Sigmoid colon (tissue), 7 donors: ENCODE measurements around the gene GMDS. TPM values are rescaled to one million over a fixed set of nuclear protein-coding genes. Genes with fewer than 3 reads are reported as not detected.
A peak's percentile ranks its signal among the peaks of the same experiment; 100 is the strongest.

Experiments
- DNase-seq: peaks from one replicate; pipeline ENCODE4 v3.0.0-alpha.2; 2019
- H3K27ac ChIP-seq, 4 donors: fragments of 200-600 bp; sonication (generic); one replicate each; pipeline ENCODE4 v1.5.1; 2016 to 2019; ENCODE audit warnings: mild to moderate bottlenecking in 1 of 4
- H3K27me3 ChIP-seq, 3 donors: fragments of 200-600 bp; sonication (generic); one replicate each; pipeline ENCODE4 v1.5.1; 2019; ENCODE audit warnings: mild to moderate bottlenecking in 1 of 3
- H3K36me3 ChIP-seq, 4 donors: fragments of 200-600 bp; sonication (generic); one replicate each; pipeline ENCODE4 v1.5.1; 2016 to 2019
- H3K4me1 ChIP-seq, 4 donors: fragments of 200-600 bp; sonication (generic); one replicate each; pipeline ENCODE4 v1.5.1; 2017 to 2019
- H3K4me3 ChIP-seq, 4 donors: fragments of 200-600 bp; sonication (generic); one replicate each; pipeline ENCODE4 v1.5.1; 2017 to 2019; ENCODE audit warnings: mild to moderate bottlenecking in 2 of 4, moderate library complexity in 1 of 4
- H3K9me3 ChIP-seq, 4 donors: fragments of 200-600 bp in 3 of 4; sonication (generic) in 3 of 4; one replicate each; pipeline versions ENCODE4 v1.5.1 to v1.6.1; 2013 to 2019
- EP300 ChIP-seq, 4 donors: sonication (generic); formaldehyde crosslinking; IDR thresholded peaks; one replicate each; pipeline ENCODE4 v1.6.1; 2017; ENCODE audit warnings: antibody characterized with exemption in 4 of 4
- POLR2A ChIP-seq, 2 donors: fragments of 450-650 bp; IDR thresholded peaks; one replicate each; pipeline ENCODE4 v1.6.1; 2016; ENCODE audit warnings: antibody characterized with exemption in 2 of 2, mild to moderate bottlenecking in 2 of 2, moderate library complexity in 2 of 2
- POLR2AphosphoS5 ChIP-seq, 4 donors: sonication (generic); formaldehyde crosslinking; IDR thresholded peaks; one replicate each; pipeline ENCODE4 v1.6.1; 2017; ENCODE audit warnings: antibody characterized with exemption in 4 of 4
- WGBS, 2 donors: extraction: QIAGEN DNeasy Blood & Tissue Kit; methylation state at CpG; one replicate each; pipeline ENCODE4 v1.1.7; 2013; 5-methylcytosine and 5-hydroxymethylcytosine counted together
- intact Hi-C: fragments of 100-400 bp; cut with DNase I; formaldehyde crosslinking; loops from one replicate; pipeline ENCODE4 v1.15.1; 2023
- polyA plus RNA-seq, 3 donors: library from polyadenylated mRNA; stranded (reverse); fragments of 200-250 nt; gene quantifications; one replicate each; pipeline ENCODE4 v1.2.3, GENCODE V29; 2013
- total RNA-seq, 4 donors: library from RNA; depleted of rRNA; stranded (reverse); fragments of >200 nt; gene quantifications; one replicate each; pipeline ENCODE4 v1.1.0, GENCODE V29; 2016
- TF ChIP-seq, protein P1 (sequence below), 4 experiments: fragments of 450-650 bp in 3 of 4; fragments of 200-600 bp in 1 of 4; IDR thresholded peaks; one replicate each; pipeline ENCODE4 v1.5.1; 2016 to 2019; ENCODE audit warnings: antibody characterized with exemption in 4 of 4, mild to moderate bottlenecking in 3 of 4, moderate library complexity in 2 of 4
- donor health status: healthy with polysubstance abuse.
- donor health status: Bipolar disorder and iron deficiency.
- donor health status: healthy.

GMDS gene
- total and polyA plus RNA-seq, 7 donors: 3.1 to 173 (median 9.4) TPM

DNA sequence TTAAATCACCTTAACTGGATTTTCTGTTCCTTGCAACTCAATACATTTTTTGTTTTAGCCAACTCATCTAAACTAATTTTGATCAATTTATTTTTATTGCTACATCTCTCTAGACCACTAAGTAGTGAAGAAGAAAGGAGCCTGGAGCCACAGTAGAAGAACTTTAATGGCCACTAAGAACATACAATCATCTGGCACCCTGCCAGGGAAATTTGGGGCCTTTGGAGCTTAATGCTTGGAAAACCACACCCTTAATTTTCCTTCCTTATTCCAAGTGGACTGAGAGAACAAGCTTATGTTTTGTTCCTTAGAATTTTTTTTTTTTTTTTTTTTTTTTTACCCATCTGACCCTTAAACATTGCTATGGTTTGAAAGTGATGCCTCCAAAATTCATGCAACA lies 12.0 kb upstream of the GMDS start:
- intact Hi-C loops: no loop called here
- H3K4me1 ChIP-seq: no peaks in the 10 kb centered on the region
- TF ChIP-seq EP300 (IDR thresholded peaks at IDR 0.05): no peak
- TF ChIP-seq POLR2A (IDR thresholded peaks at IDR 0.05): no peak
- TF ChIP-seq, protein P1, sequence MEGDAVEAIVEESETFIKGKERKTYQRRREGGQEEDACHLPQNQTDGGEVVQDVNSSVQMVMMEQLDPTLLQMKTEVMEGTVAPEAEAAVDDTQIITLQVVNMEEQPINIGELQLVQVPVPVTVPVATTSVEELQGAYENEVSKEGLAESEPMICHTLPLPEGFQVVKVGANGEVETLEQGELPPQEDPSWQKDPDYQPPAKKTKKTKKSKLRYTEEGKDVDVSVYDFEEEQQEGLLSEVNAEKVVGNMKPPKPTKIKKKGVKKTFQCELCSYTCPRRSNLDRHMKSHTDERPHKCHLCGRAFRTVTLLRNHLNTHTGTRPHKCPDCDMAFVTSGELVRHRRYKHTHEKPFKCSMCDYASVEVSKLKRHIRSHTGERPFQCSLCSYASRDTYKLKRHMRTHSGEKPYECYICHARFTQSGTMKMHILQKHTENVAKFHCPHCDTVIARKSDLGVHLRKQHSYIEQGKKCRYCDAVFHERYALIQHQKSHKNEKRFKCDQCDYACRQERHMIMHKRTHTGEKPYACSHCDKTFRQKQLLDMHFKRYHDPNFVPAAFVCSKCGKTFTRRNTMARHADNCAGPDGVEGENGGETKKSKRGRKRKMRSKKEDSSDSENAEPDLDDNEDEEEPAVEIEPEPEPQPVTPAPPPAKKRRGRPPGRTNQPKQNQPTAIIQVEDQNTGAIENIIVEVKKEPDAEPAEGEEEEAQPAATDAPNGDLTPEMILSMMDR (IDR thresholded peaks at IDR 0.05): no peak
- no peak for TF ChIP-seq POLR2AphosphoS5 (IDR thresholded peaks at IDR 0.05)
- H3K27ac ChIP-seq: no peak overlapping the region
- H3K9me3 ChIP-seq: no peaks in the 10 kb centered on the region
- DNase-seq: no peak
- no peak overlapping the region for H3K4me3 ChIP-seq
- peaks cover 0 to 10% (median 4%) of the 10 kb centered on the region in 4 donors for H3K36me3 ChIP-seq
- H3K27me3 ChIP-seq: no peaks in the 10 kb centered on the region

DNA sequence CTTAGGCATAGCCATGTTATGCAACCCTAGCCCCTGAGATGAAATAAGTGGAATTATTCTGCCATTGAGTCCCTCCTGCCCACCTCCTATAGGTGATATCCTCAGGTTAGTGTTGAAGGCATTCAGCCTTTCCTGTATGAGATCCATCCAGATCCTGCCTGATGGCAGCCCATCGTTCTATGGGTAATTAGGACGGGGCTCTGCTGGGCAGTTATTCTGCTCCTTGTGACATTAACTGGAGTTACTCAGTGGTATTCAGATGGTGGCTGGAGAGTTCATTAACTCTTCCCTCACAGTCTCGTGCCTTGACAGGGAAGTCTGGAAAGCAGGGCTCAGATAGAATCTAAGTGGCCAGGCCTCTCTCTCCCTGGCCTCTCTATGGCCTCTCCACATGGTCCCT lies 9.3 kb upstream of the GMDS start:
- H3K27ac ChIP-seq: no peak overlapping the region
- DNase-seq: no peak
- H3K9me3 ChIP-seq: no peaks in the 10 kb centered on the region
- 93 to 97% methylated on average over 3 of the region's 3 CpGs for WGBS, 2 donors
- peaks cover 0 to 20% (median 4%) of the 10 kb centered on the region in 4 donors for H3K36me3 ChIP-seq
- no peaks in the 10 kb centered on the region for H3K4me1 ChIP-seq
- intact Hi-C loops: no loop called here
- TF ChIP-seq EP300 (IDR thresholded peaks at IDR 0.05) (no peak), POLR2AphosphoS5 (IDR thresholded peaks at IDR 0.05) (no peak)
- no peak overlapping the region for H3K4me3 ChIP-seq
- H3K27me3 ChIP-seq: no peaks in the 10 kb centered on the region

DNA sequence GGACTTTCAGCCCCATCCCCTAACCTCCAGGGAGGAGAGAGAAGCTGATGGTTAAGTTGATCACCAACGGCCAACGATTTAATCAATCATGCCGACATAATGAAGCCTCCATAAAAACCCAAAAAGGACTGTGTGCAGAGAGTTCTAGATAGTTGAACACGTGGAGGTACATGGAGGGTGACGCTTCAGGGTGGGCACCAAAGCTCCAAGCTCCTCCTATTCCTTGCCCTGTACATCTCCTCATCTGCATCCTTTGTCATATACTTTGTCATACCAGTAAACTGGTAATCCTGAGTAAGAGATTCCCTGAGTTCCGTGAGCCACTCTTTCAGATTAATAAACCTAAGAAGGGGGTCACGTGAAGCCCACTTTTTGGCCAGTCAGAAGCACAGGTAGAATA lies 3.7 kb upstream of the GMDS start:
- Histone ChIP-seq H3K4me3 (no peak overlapping the region), H3K36me3 (peaks cover 0 to 29% (median 0%) of the 10 kb centered on the region in 4 donors), H3K27me3 (no peaks in the 10 kb centered on the region), H3K27ac (no peak overlapping the region), H3K9me3 (no peaks in the 10 kb centered on the region), H3K4me1 (peaks cover 0 to 16% (median 11%) of the 10 kb centered on the region in 4 donors)
- 96 to 97% methylated on average over 7 of the region's 7 CpGs for WGBS, 2 donors
- no peak for DNase-seq
- intact Hi-C loops: loop anchor here (5.0 kb wide), 3 partner anchors 128 to 642 kb away; partner anchors contain the start of gene FOXC1
- TF ChIP-seq POLR2A (IDR thresholded peaks at IDR 0.05) (no peak), EP300 (IDR thresholded peaks at IDR 0.05) (no peak), POLR2AphosphoS5 (IDR thresholded peaks at IDR 0.05) (no peak)
- TF ChIP-seq, protein P1 (IDR thresholded peaks at IDR 0.05): no peak

DNA sequence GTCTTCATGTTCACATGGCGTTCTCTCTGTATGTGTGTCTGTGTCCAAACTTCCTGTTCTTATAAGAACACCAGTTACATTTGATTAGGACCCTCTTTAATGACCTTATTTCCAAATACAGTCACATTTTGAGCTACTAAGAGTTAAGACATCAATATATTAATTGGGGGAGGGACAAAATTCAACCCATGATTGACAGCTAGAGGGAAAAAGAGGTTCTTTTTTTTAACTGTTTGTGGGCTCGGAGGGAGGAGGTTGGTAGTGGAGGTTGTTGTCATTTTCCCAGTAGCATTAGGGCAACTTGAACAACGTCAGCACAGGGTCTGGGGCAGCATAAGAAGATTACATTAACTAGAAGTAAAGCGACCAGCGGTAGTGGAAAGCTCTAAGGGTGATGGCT lies 2.3 kb upstream of the GMDS start:
- peaks cover 0 to 23% (median 0%) of the 10 kb centered on the region in 4 donors for H3K36me3 ChIP-seq
- H3K4me3 ChIP-seq: no peak overlapping the region
- no peaks in the 10 kb centered on the region for H3K9me3 ChIP-seq
- intact Hi-C loops: loop anchor here (5.0 kb wide), 3 partner anchors 130 to 640 kb away; partner anchors contain the start of gene FOXC1
- WGBS, 2 donors: 92 to 93% methylated on average over 5 of the region's 5 CpGs
- peaks cover 0 to 16% (median 11%) of the 10 kb centered on the region in 4 donors for H3K4me1 ChIP-seq
- H3K27ac ChIP-seq: no peak overlapping the region
- no peak for DNase-seq
- TF ChIP-seq EP300 (IDR thresholded peaks at IDR 0.05): no peak
- TF ChIP-seq POLR2AphosphoS5 (IDR thresholded peaks at IDR 0.05): no peak
- TF ChIP-seq, protein P1 (IDR thresholded peaks at IDR 0.05): no peak
- no peak for TF ChIP-seq POLR2A (IDR thresholded peaks at IDR 0.05)
- no peaks in the 10 kb centered on the region for H3K27me3 ChIP-seq

DNA sequence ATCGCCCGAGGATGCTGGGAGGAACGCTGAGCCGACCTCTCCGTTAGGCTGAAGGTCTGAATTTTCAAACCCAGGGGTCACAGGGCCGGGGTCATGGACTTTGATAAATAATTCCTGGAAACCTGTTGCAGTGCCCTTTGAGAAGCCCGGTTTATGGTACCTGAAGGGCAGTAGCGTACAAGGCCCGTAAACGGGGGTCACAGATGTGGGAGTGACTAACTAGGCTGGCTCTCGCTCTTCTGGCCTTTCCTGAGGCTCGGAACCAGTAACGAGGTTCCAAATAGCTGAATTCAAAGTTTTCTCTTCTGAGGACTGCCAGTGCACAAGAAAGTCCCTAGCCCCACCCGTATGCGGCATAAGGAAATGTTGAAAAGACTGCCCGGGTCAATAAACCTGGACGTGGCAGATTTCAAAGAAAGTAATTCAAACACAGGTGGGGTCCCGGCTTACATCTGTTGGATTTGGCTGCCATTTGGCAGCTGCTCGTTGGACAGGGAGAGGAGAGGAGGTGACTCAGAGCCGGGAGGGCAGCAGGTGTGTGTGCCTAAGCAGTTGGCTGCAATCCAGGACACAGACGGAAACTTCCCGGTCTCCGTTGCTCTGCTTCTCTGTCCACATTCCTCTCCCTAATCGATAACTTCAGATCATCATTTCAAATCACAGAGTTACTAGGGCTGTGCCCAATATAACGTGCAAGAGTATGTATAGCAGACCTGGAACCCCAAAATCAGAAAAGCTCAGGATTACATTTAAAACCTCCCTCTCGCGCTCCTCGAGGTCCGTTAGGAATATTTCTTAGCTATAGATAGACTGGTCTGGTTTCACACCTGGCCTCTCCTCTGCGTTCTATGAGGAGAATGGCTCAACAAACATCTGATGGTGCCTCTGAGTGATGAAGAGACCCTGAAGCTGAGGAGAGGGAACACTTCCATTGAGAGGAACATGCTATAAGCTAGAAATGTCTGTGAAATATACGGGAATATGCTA lies 765 bp upstream of the GMDS start:
- intact Hi-C loops: loop anchor here (2.0 to 5.0 kb wide), 4 partner anchors 131 to 639 kb away; partner anchors contain the start of genes FOXC1 and WRNIP1
- WGBS, 2 donors: 6 to 15% methylated on average over 31 of the region's 31 CpGs

More for the DNA sequence above, 765 bp upstream of the GMDS start:
- Histone ChIP-seq H3K9me3 (no peaks in the 10 kb centered on the region), H3K27ac (peak overlapping the region; percentile 75 to 87 (median 81)), H3K4me1 (peaks cover 0 to 22% (median 11%) of the 10 kb centered on the region in 4 donors), H3K4me3 (peak overlapping the region; percentile 66 to 93 (median 88)), H3K27me3 (no peaks in the 10 kb centered on the region), H3K36me3 (peaks cover 0 to 18% (median 0%) of the 10 kb centered on the region in 4 donors)
- peak; percentile 86 for DNase-seq
- TF ChIP-seq, protein P1 (IDR thresholded peaks at IDR 0.05): no peak
- no peak for TF ChIP-seq POLR2A (IDR thresholded peaks at IDR 0.05)
- no peak for TF ChIP-seq EP300 (IDR thresholded peaks at IDR 0.05)
- peak in 3 of 4 donors; percentile 5 to 56 (median 37) for TF ChIP-seq POLR2AphosphoS5 (IDR thresholded peaks at IDR 0.05)
